ENCODE results near the gene OR52A1.

Gene OR52A1

DNA sequence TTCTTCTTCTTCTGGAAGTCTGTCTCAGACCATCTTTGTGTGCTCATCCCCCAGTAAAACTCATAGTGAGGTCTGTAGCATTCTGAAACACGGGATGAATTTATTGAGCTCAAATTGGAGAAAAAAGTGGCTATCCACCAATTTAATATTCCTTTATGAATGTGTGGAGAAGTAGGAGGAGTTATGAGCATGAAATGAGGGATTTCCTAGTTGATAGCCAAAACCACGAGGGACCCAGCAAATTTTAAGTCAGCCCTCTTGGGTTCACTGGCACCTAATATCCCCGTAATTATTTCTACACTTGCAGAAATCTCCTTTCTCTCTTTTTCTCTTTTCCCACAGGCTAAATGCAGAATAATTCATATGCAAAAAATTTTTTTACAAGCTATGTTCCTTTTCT is at the start of gene OR52A1:
TSS of gene OR52A1 (minus strand) at position 101 of the 400 bp plus-strand sequence. CDS start 2,388 bp downstream, outside the sequence.
- ChIA-PET CTCF (no interaction called here), POLR2A (no interaction called here)
- H3K4me1 ChIP-seq (ENCODE audit: control insufficient read depth, insufficient read depth, low read length), result no peaks in the 10 kb centered on the region
- H3K4me3 ChIP-seq (ENCODE audit: low read depth, low read length), result no peak within 1 kb of the TSS
- H3K9me3 ChIP-seq (ENCODE audit: control insufficient read depth, insufficient read depth, low read depth, low read length), result no peaks in the 10 kb centered on the region
- TF ChIP-seq ZNF266 (tag by site-specific recombination; IDR thresholded peaks at IDR 0.05; ENCODE audit: low read depth) (no peak), MEIS1 (CRISPR knock-in tag; IDR thresholded peaks at IDR 0.05; ENCODE audit: borderline replicate concordance) (no peak)
- H3K27ac ChIP-seq (ENCODE audit: extremely low read depth, low read depth, low read length), result no peak within 1 kb of the TSS
- no peaks in the 10 kb centered on the region for H3K36me3 ChIP-seq (ENCODE audit: control insufficient read depth in 2 of 2, insufficient read depth in 1 of 2, low read length in 2 of 2)

DNA sequence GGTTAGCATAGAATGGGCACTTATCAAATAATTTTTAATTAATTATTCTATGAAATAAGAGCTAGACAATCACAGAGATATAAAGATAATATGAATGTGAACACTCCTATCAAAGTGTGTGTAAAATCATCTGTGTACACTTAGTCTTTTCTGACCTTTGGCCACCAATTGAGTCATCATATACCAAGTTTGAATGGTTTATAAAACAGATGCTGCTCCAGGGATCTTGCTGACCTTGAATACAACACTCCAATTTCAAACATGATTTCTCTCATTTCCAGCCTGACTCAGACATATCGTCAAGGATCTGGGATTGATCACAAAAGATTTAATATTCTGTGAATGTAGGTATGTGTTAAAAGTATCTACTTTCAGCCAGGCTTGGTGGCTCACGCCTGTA is 48.8 kb upstream of the OR52A1 start:
- H3K9me3 ChIP-seq (ENCODE audit: control insufficient read depth, insufficient read depth, low read depth, low read length), result no peaks in the 10 kb centered on the region
- H3K4me3 ChIP-seq (ENCODE audit: low read depth, low read length), result no peak overlapping the region
- no peak overlapping the region for H3K27ac ChIP-seq (ENCODE audit: extremely low read depth, low read depth, low read length)
- CTCF ChIA-PET, result interaction anchor here (0.7 to 3.9 kb wide), 4 partner anchors 87 to 495 kb away, joined by 3 to 12 read pairs (median 4); no protein-coding TSS in a partner anchor
- H3K36me3 ChIP-seq (ENCODE audit: control insufficient read depth in 2 of 2, insufficient read depth in 1 of 2, low read length in 2 of 2), result no peaks in the 10 kb centered on the region
- no peaks in the 10 kb centered on the region for H3K4me1 ChIP-seq (ENCODE audit: control insufficient read depth, insufficient read depth, low read length)
- POLR2A ChIA-PET, result no interaction called here
- TF ChIP-seq ZXDB (tag by site-specific recombination; IDR thresholded peaks at IDR 0.05), result no peak
- TF ChIP-seq, protein P1, sequence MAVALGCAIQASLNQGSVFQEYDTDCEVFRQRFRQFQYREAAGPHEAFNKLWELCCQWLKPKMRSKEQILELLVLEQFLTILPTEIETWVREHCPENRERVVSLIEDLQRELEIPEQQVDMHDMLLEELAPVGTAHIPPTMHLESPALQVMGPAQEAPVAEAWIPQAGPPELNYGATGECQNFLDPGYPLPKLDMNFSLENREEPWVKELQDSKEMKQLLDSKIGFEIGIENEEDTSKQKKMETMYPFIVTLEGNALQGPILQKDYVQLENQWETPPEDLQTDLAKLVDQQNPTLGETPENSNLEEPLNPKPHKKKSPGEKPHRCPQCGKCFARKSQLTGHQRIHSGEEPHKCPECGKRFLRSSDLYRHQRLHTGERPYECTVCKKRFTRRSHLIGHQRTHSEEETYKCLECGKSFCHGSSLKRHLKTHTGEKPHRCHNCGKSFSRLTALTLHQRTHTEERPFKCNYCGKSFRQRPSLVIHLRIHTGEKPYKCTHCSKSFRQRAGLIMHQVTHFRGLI (tag by site-specific recombination; IDR thresholded peaks at IDR 0.05), result no peak
- no peak for TF ChIP-seq ZFHX2 (tag by site-specific recombination; conservative IDR thresholded peaks at IDR 0.05)
- no peak for TF ChIP-seq ZNF571 (tag by site-specific recombination; IDR thresholded peaks at IDR 0.05)
- no peak for TF ChIP-seq ZNF510 (tag by site-specific recombination; IDR thresholded peaks at IDR 0.05; ENCODE audit: insufficient replicate concordance)
- no peak for TF ChIP-seq ZNF677 (tag by site-specific recombination; IDR thresholded peaks at IDR 0.05)
- no peak for TF ChIP-seq ZNF366 (tag by site-specific recombination; conservative IDR thresholded peaks at IDR 0.05)
- no peak for TF ChIP-seq SCRT2 (tag by site-specific recombination; IDR thresholded peaks at IDR 0.05)
- TF ChIP-seq ZNF433 (tag by site-specific recombination; IDR thresholded peaks at IDR 0.05; ENCODE audit: low read depth), result no peak
- no peak for TF ChIP-seq ZNF558 (tag by site-specific recombination; IDR thresholded peaks at IDR 0.05)
- no peak for TF ChIP-seq ZSCAN16 (tag by site-specific recombination; IDR thresholded peaks at IDR 0.05)
- TF ChIP-seq, protein P2, sequence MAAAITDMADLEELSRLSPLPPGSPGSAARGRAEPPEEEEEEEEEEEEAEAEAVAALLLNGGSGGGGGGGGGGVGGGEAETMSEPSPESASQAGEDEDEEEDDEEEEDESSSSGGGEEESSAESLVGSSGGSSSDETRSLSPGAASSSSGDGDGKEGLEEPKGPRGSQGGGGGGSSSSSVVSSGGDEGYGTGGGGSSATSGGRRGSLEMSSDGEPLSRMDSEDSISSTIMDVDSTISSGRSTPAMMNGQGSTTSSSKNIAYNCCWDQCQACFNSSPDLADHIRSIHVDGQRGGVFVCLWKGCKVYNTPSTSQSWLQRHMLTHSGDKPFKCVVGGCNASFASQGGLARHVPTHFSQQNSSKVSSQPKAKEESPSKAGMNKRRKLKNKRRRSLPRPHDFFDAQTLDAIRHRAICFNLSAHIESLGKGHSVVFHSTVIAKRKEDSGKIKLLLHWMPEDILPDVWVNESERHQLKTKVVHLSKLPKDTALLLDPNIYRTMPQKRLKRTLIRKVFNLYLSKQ (tag by site-specific recombination; IDR thresholded peaks at IDR 0.05; ENCODE audit: borderline replicate concordance), result no peak

DNA sequence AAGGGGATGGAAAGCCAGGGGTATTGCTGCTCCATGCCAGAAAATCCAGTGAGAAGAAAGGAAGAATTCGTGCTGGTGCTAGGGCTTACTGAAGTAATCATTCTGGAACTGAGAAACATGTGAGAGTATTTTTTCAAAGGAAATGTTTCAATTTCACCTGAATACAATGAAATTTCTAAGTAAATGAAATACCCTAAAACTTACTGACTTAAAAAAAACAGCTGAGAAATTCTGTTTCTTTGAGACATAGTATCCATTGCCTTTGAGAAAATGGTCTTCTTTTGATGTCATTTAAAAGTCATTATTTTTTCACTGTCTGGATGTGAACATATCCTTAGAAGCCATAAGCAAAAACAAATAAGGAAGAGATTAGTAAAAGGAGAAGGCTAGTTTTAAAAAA is 46.0 kb upstream of the OR52A1 start, which contains the start of gene OR51V1:
TSS of gene OR51V1 (minus strand) at position 101 of the 400 bp plus-strand sequence. CDS start at position 101, 0 bp downstream.
- Histone ChIP-seq H3K4me1 (ENCODE audit: control insufficient read depth, insufficient read depth, low read length) (no peaks in the 10 kb centered on the region), H3K36me3 (ENCODE audit: control insufficient read depth in 2 of 2, insufficient read depth in 1 of 2, low read length in 2 of 2) (no peaks in the 10 kb centered on the region), H3K9me3 (ENCODE audit: control insufficient read depth, insufficient read depth, low read depth, low read length) (no peaks in the 10 kb centered on the region), H3K27ac (ENCODE audit: extremely low read depth, low read depth, low read length) (no peak within 1 kb of the TSS), H3K4me3 (ENCODE audit: low read depth, low read length) (no peak within 1 kb of the TSS)
- ChIA-PET POLR2A (no interaction called here), CTCF (interaction anchor here (0.6 kb wide), 1 partner anchor 564 kb away, joined by 4 read pairs; no protein-coding TSS in a partner anchor)
- TF ChIP-seq SCRT1 (tag by site-specific recombination; IDR thresholded peaks at IDR 0.05; ENCODE audit: borderline replicate concordance), result no peak
- no peak for TF ChIP-seq KLF8 (tag by site-specific recombination; IDR thresholded peaks at IDR 0.05)
- no peak for TF ChIP-seq ZNF555 (tag by site-specific recombination; conservative IDR thresholded peaks at IDR 0.05)
- TF ChIP-seq ZNF223 (tag by site-specific recombination; IDR thresholded peaks at IDR 0.05), result no peak
- no peak for TF ChIP-seq TRIM28 (IDR thresholded peaks at IDR 0.05; ENCODE audit: borderline replicate concordance, low read length)
- no peak for TF ChIP-seq ZNF169 (tag by site-specific recombination; IDR thresholded peaks at IDR 0.05)
- TF ChIP-seq, protein P3, sequence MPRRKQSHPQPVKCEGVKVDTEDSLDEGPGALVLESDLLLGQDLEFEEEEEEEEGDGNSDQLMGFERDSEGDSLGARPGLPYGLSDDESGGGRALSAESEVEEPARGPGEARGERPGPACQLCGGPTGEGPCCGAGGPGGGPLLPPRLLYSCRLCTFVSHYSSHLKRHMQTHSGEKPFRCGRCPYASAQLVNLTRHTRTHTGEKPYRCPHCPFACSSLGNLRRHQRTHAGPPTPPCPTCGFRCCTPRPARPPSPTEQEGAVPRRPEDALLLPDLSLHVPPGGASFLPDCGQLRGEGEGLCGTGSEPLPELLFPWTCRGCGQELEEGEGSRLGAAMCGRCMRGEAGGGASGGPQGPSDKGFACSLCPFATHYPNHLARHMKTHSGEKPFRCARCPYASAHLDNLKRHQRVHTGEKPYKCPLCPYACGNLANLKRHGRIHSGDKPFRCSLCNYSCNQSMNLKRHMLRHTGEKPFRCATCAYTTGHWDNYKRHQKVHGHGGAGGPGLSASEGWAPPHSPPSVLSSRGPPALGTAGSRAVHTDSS (tag by site-specific recombination; IDR thresholded peaks at IDR 0.05), result no peak
- no peak for TF ChIP-seq ZNF521 (tag by site-specific recombination; IDR thresholded peaks at IDR 0.05)
- TF ChIP-seq, protein P4, sequence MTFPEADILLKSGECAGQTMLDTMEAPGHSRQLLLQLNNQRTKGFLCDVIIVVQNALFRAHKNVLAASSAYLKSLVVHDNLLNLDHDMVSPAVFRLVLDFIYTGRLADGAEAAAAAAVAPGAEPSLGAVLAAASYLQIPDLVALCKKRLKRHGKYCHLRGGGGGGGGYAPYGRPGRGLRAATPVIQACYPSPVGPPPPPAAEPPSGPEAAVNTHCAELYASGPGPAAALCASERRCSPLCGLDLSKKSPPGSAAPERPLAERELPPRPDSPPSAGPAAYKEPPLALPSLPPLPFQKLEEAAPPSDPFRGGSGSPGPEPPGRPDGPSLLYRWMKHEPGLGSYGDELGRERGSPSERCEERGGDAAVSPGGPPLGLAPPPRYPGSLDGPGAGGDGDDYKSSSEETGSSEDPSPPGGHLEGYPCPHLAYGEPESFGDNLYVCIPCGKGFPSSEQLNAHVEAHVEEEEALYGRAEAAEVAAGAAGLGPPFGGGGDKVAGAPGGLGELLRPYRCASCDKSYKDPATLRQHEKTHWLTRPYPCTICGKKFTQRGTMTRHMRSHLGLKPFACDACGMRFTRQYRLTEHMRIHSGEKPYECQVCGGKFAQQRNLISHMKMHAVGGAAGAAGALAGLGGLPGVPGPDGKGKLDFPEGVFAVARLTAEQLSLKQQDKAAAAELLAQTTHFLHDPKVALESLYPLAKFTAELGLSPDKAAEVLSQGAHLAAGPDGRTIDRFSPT (tag by site-specific recombination; IDR thresholded peaks at IDR 0.05), result no peak
- no peak for TF ChIP-seq ZNF670 (tag by site-specific recombination; IDR thresholded peaks at IDR 0.05; ENCODE audit: low read depth)
- TF ChIP-seq ZNF354C (tag by site-specific recombination; IDR thresholded peaks at IDR 0.05; ENCODE audit: borderline replicate concordance, low read depth), result no peak
- no peak for TF ChIP-seq ZNF391 (tag by site-specific recombination; IDR thresholded peaks at IDR 0.05; ENCODE audit: borderline replicate concordance, low read depth)
- TF ChIP-seq ZNF132 (tag by site-specific recombination; IDR thresholded peaks at IDR 0.05; ENCODE audit: borderline replicate concordance), result no peak
- no peak for TF ChIP-seq MEIS1 (CRISPR knock-in tag; IDR thresholded peaks at IDR 0.05; ENCODE audit: borderline replicate concordance)
